ENCODE data around the gene USP35. TPM values are rescaled to one million over a fixed set of nuclear protein-coding genes. Genes with fewer than 3 reads are reported as not detected.

Gene USP35
- total RNA-seq, 1 donor from 2014 or later, result 6.8 TPM

DNA sequence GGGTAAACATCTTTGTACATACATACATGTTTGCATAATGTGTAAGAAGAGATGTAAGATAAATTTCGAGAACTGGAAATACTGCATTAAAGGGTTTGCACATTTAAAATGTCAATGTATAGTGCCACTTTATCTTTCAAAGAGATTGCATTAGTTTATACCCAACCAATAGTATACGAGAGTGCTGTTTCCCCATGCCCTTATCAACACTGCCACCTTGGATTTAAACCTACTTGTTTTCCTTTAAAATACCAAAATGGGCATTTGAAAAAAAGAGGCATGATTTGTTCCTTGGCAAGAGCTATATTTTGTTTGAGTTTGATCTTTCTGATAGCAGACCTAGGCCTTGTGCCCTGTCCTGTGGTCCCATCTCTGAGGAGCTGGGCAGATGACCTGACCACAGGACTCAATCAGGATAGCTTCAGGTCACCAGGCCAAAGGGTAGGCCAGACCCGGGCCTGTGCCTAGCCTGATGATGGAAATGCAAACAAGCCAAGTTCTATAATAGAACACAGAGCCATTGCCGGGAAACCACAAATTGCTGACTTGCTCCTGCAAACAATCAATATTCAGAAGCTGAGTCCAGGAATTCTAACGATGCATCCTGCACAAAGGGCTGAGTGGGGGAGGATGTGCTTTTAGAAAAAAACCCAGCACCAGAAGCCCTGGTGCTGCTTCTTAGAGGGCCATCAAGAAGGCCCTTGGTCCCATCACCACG, 32.4 kb upstream of the USP35 start:
- no peak for ATAC-seq
- no peaks in the 10 kb centered on the region for H3K36me3 ChIP-seq
- intact Hi-C loops (cut with DNase I), result no loop called here
- no peaks in the 10 kb centered on the region for H3K9me3 ChIP-seq
- no peaks in the 10 kb centered on the region for H3K27me3 ChIP-seq (ENCODE audit: low read depth)
- no peaks in the 10 kb centered on the region for H3K4me1 ChIP-seq
- TF ChIP-seq, protein P1, sequence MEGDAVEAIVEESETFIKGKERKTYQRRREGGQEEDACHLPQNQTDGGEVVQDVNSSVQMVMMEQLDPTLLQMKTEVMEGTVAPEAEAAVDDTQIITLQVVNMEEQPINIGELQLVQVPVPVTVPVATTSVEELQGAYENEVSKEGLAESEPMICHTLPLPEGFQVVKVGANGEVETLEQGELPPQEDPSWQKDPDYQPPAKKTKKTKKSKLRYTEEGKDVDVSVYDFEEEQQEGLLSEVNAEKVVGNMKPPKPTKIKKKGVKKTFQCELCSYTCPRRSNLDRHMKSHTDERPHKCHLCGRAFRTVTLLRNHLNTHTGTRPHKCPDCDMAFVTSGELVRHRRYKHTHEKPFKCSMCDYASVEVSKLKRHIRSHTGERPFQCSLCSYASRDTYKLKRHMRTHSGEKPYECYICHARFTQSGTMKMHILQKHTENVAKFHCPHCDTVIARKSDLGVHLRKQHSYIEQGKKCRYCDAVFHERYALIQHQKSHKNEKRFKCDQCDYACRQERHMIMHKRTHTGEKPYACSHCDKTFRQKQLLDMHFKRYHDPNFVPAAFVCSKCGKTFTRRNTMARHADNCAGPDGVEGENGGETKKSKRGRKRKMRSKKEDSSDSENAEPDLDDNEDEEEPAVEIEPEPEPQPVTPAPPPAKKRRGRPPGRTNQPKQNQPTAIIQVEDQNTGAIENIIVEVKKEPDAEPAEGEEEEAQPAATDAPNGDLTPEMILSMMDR (IDR thresholded peaks at IDR 0.05), result no peak
- DNase-seq, result no peak
- H3K27ac ChIP-seq, result no peak overlapping the region
- H3K4me3 ChIP-seq, result no peak overlapping the region

DNA sequence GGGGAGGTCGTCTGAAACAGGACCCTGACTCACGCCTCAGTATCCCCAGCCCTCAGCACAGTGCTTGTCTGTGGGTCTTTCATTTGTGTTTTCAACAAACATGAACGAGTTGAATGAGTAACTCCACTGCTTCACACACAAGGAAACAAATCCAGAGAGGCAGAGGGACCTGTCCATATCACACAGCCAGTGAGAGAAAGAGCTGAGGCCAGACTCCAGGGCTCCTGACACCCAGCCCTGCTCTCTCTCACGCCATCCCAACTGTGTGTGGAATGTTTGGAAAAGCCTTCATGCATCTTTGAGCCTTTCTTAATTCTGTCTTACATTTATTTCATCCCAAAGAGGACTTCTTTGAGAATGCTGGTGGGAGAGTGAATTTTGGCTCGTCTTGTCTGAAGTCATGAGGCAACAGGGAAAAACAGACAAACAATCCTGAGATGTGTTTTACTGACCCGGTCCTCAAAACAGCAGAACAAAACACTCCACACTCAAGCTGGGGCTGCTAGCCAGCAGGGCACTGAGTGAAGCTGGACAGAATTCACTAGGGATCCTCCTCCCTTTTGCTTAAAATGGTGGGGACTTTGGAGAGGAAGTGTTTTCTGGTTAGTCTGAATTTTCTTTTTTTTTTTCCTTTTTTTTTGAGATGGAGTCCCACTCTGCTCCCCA, 29.6 kb upstream of the USP35 start:
- H3K4me1 ChIP-seq, result no peaks in the 10 kb centered on the region
- intact Hi-C loops (cut with DNase I), result no loop called here
- no peaks in the 10 kb centered on the region for H3K36me3 ChIP-seq
- no peaks in the 10 kb centered on the region for H3K27me3 ChIP-seq (ENCODE audit: low read depth)
- no peak overlapping the region for H3K4me3 ChIP-seq
- H3K9me3 ChIP-seq, result no peaks in the 10 kb centered on the region
- DNase-seq (no peak), ATAC-seq (no peak)
- TF ChIP-seq, protein P1 (IDR thresholded peaks at IDR 0.05), result no peak
- no peak overlapping the region for H3K27ac ChIP-seq

DNA sequence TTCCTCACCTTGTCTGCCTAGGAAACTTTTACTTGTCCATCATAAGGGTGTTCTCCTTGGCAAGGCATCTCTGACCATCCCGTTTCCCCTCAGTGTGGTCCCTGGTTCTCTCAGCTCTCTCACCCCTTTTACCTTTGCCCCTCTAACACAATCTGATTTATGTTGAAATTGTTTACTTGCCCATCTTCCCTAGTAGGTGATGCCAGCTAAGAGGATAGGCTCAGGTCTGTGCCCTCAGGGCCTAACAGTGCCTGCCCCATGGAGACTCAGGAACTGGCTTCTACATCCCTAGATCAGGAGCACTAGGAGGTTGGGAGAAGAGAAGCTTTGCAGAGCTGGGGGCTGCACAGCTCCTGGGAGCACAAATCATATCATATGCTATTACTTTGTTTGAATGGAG, 28.2 kb upstream of the USP35 start:
- Histone ChIP-seq H3K4me1 (no peaks in the 10 kb centered on the region), H3K36me3 (no peaks in the 10 kb centered on the region), H3K4me3 (no peak overlapping the region), H3K27ac (no peak overlapping the region), H3K27me3 (ENCODE audit: low read depth) (no peaks in the 10 kb centered on the region), H3K9me3 (no peaks in the 10 kb centered on the region)
- intact Hi-C loops (cut with DNase I), result no loop called here
- DNase-seq (no peak), ATAC-seq (no peak)
- TF ChIP-seq, protein P1 (IDR thresholded peaks at IDR 0.05), result no peak

DNA sequence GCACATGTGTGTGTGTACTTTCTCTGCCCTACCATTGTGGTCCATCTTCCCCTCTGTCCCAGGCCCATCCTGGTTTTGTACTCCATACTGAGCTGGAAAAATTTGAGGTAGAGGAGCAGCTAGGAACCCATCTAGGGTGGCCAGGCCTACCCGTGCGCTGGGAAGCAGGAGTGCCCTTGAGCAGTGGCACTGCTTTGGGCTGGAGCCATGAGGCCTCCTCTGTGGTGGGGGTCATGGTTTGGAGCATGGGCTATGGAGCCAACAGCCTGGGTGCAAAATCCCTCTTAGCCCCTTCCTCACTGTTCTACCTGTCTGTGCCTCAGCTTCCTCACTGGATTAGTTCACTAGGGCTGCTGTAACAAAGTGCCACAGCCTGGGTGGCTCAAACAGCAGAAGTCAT, 27.4 kb upstream of the USP35 start:
- Histone ChIP-seq H3K9me3 (no peaks in the 10 kb centered on the region), H3K36me3 (no peaks in the 10 kb centered on the region), H3K27me3 (ENCODE audit: low read depth) (no peaks in the 10 kb centered on the region), H3K27ac (no peak overlapping the region), H3K4me3 (no peak overlapping the region), H3K4me1 (no peaks in the 10 kb centered on the region)
- TF ChIP-seq, protein P1 (IDR thresholded peaks at IDR 0.05), result no peak
- intact Hi-C loops (cut with DNase I), result no loop called here
- no peak for ATAC-seq
- no peak for DNase-seq

DNA sequence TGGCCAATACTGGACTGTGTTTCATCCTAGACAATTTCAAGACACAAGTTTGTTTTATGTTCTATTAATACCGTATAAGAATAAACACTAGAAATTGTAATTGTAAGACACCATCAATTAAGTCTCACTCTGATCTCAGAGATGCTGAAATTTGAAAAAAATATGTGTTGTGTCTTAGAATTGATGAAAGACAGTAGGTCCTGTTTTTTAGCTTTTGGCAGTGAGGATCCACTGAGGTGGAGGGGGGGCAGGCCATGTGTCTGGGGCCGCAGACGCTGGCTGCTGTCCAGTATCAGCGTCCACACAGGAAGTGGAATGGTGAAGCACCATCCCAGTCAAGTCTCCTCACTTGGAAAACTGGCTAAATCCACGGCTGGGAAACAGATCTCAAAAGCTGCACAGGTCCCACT, 26.8 kb upstream of the USP35 start:
- intact Hi-C loops (cut with DNase I), result no loop called here
- H3K4me1 ChIP-seq, result no peaks in the 10 kb centered on the region
- H3K27ac ChIP-seq, result no peak overlapping the region
- no peaks in the 10 kb centered on the region for H3K9me3 ChIP-seq
- H3K36me3 ChIP-seq, result no peaks in the 10 kb centered on the region
- H3K4me3 ChIP-seq, result no peak overlapping the region
- ATAC-seq, result no peak
- TF ChIP-seq, protein P1 (IDR thresholded peaks at IDR 0.05), result no peak
- H3K27me3 ChIP-seq (ENCODE audit: low read depth), result no peaks in the 10 kb centered on the region
- DNase-seq, result no peak

Data from lower lobe of right lung (tissue), 2 donors.